ENCODE measurements around the gene PERCC1. TPM values are rescaled to one million over a fixed set of nuclear protein-coding genes. Genes with fewer than 3 reads are reported as not detected.

PERCC1 gene
- polyA plus RNA-seq, 2 donors: not detected

- no peaks in the 10 kb centered on the region for H3K4me1 ChIP-seq (ENCODE audit: control insufficient read depth in 2 of 2, insufficient read depth in 2 of 2, low read length in 1 of 2)
- WGBS, 2 donors: 90 to 91% methylated on average over 38 to 41 of the region's 41 CpGs
- no peak overlapping the region for H3K4me3 ChIP-seq (ENCODE audit: low read depth in 1 of 2, low read length in 2 of 2)
- no peak overlapping the region for H3K27ac ChIP-seq (ENCODE audit: low read depth in 2 of 2, low read length in 1 of 2)
- H3K9me3 ChIP-seq (ENCODE audit: control insufficient read depth in 2 of 2, insufficient read depth in 1 of 2, low read depth in 1 of 2, low read length in 1 of 2): no peaks in the 10 kb centered on the region
- H3K36me3 ChIP-seq (ENCODE audit: control insufficient read depth in 2 of 2, insufficient read depth in 2 of 2, low read length in 1 of 2): peaks cover 3 to 50% of the 10 kb centered on the region in 2 donors
- H3K27me3 ChIP-seq (ENCODE audit: control insufficient read depth in 1 of 2, insufficient read depth in 2 of 2, low read length in 2 of 2): no peaks in the 10 kb centered on the region
Observed at GRCh38 chr16:1446296-1447080, 15.6 kb downstream of the PERCC1 start.

DNA sequence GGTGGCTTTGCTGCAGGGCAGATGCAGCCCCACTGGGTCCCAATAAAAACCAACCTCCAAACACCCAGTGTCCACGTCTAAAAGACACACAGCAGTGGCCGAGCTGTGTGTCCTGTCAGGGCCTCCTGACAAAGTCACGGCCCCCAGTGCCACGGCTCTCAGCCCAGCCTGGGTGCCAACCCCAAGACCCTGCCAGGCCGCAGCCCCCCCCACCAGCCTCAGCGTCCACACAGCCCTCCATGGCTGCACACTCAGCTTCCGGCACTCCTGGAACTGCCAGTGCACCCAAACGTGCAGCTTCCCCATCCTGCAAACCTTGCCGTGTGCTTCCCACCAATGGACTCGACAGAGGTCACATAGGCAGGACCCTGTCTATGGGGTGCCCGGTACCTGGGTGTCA lies 17.1 kb downstream of the PERCC1 start:
- Histone ChIP-seq H3K27ac (ENCODE audit: low read depth in 2 of 2, low read length in 1 of 2) (no peak overlapping the region), H3K9me3 (ENCODE audit: control insufficient read depth in 2 of 2, insufficient read depth in 1 of 2, low read depth in 1 of 2, low read length in 1 of 2) (no peaks in the 10 kb centered on the region), H3K4me1 (ENCODE audit: control insufficient read depth in 2 of 2, insufficient read depth in 2 of 2, low read length in 1 of 2) (no peaks in the 10 kb centered on the region), H3K36me3 (ENCODE audit: control insufficient read depth in 2 of 2, insufficient read depth in 2 of 2, low read length in 1 of 2) (peaks cover 3 to 63% of the 10 kb centered on the region in 2 donors), H3K27me3 (ENCODE audit: control insufficient read depth in 1 of 2, insufficient read depth in 2 of 2, low read length in 2 of 2) (no peaks in the 10 kb centered on the region), H3K4me3 (ENCODE audit: low read depth in 1 of 2, low read length in 2 of 2) (no peak overlapping the region)
- WGBS, 2 donors: 93 to 97% methylated on average over 11 of the region's 11 CpGs

DNA sequence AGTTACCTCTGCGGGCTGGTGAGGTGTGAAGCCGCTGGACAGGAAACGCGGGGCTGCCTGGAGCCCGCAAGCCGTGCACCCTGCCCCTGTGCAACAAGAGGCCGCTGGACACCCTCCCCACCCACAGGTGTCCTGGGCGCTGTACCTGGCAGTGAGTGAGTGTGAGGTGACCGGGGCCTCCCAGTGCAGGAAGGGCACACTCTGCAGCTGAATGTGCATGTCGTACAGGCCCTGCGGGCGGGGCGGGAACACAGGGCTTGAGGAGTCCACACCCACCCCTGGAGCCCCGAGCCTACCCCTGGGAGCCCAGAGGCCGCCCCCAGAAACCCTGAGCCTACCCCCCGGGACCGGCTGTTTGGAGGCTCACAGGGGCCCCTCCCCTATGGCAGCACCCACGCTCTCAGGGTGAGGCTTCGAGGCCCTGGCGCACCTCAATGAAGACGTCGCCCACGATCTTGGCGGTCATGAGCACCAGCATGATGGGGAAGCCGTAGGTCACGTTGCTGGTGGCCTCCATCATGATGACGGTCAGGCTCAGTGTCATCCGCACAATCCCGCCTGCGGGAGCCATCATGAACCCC lies 17.7 kb downstream of the PERCC1 start:
- no peak overlapping the region for H3K27ac ChIP-seq (ENCODE audit: low read depth in 2 of 2, low read length in 1 of 2)
- peaks cover 6 to 66% of the 10 kb centered on the region in 2 donors for H3K36me3 ChIP-seq (ENCODE audit: control insufficient read depth in 2 of 2, insufficient read depth in 2 of 2, low read length in 1 of 2)
- H3K4me1 ChIP-seq (ENCODE audit: control insufficient read depth in 2 of 2, insufficient read depth in 2 of 2, low read length in 1 of 2): no peaks in the 10 kb centered on the region
- H3K4me3 ChIP-seq (ENCODE audit: low read depth in 1 of 2, low read length in 2 of 2): no peak overlapping the region
- H3K9me3 ChIP-seq (ENCODE audit: control insufficient read depth in 2 of 2, insufficient read depth in 1 of 2, low read depth in 1 of 2, low read length in 1 of 2): no peaks in the 10 kb centered on the region
- H3K27me3 ChIP-seq (ENCODE audit: control insufficient read depth in 1 of 2, insufficient read depth in 2 of 2, low read length in 2 of 2): no peaks in the 10 kb centered on the region
- WGBS, 2 donors: 90 to 91% methylated on average over 30 of the region's 30 CpGs

DNA sequence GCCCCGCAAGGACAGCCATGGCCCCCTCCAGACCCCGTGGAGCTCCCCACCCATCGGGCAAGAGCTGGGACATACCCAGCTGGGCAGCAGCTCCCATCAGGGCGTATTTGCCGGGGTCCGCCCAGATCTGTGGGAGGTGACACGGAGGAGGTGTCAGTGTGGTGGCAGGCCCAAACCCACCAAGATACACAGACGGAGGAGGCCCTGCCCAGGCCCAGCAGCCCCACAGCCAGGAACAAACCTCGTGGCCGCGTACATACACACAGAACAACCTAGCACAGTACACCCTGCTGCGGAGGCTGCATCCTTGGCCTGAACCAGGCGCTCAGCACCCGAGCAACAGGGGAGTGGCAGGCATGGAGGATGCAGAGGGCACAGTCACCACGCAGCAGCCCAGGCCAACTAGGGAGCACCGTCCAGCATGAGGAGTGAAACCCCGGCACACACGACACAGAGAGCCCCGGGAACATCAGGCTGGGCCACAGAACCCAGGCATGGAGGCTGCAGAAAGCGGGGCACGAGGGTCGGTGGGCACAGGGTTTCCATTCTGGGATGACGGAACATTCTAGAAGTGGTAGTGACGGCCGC lies 18.4 kb downstream of the PERCC1 start:
- WGBS, 2 donors: 94 to 96% methylated on average over 25 of the region's 25 CpGs
- Histone ChIP-seq H3K4me3 (ENCODE audit: low read depth in 1 of 2, low read length in 2 of 2) (no peak overlapping the region), H3K36me3 (ENCODE audit: control insufficient read depth in 2 of 2, insufficient read depth in 2 of 2, low read length in 1 of 2) (peaks cover 8 to 68% of the 10 kb centered on the region in 2 donors), H3K27ac (ENCODE audit: low read depth in 2 of 2, low read length in 1 of 2) (no peak overlapping the region), H3K4me1 (ENCODE audit: control insufficient read depth in 2 of 2, insufficient read depth in 2 of 2, low read length in 1 of 2) (no peaks in the 10 kb centered on the region), H3K27me3 (ENCODE audit: control insufficient read depth in 1 of 2, insufficient read depth in 2 of 2, low read length in 2 of 2) (no peaks in the 10 kb centered on the region), H3K9me3 (ENCODE audit: control insufficient read depth in 2 of 2, insufficient read depth in 1 of 2, low read depth in 1 of 2, low read length in 1 of 2) (no peaks in the 10 kb centered on the region)

DNA sequence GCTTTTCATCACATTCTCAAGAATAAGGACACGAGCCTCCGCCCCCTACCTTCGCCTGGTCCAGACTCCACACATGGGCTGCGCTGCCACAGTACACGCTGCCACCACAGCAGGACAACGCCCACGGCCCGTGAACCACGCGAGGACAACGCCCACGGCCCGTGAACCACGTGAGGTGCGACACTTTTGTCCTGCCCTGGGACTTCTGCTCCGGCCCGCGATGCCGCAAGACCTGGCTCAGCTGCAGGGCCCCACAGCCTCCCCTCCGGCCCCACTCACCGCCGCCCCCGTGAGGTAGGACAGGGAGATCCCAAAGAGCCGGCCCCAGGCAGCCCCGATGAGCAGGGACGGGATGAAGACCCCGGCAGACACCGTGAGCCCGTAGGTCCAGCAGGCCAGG lies 19.3 kb downstream of the PERCC1 start:
- 89 to 90% methylated on average over 29 of the region's 29 CpGs for WGBS, 2 donors
- peaks cover 8 to 77% of the 10 kb centered on the region in 2 donors for H3K36me3 ChIP-seq (ENCODE audit: control insufficient read depth in 2 of 2, insufficient read depth in 2 of 2, low read length in 1 of 2)
- H3K9me3 ChIP-seq (ENCODE audit: control insufficient read depth in 2 of 2, insufficient read depth in 1 of 2, low read depth in 1 of 2, low read length in 1 of 2): no peaks in the 10 kb centered on the region
- H3K4me3 ChIP-seq (ENCODE audit: low read depth in 1 of 2, low read length in 2 of 2): no peak overlapping the region
- no peaks in the 10 kb centered on the region for H3K27me3 ChIP-seq (ENCODE audit: control insufficient read depth in 1 of 2, insufficient read depth in 2 of 2, low read length in 2 of 2)
- no peaks in the 10 kb centered on the region for H3K4me1 ChIP-seq (ENCODE audit: control insufficient read depth in 2 of 2, insufficient read depth in 2 of 2, low read length in 1 of 2)
- no peak overlapping the region for H3K27ac ChIP-seq (ENCODE audit: low read depth in 2 of 2, low read length in 1 of 2)

- H3K27ac ChIP-seq (ENCODE audit: low read depth in 2 of 2, low read length in 1 of 2): no peak overlapping the region
- H3K36me3 ChIP-seq (ENCODE audit: control insufficient read depth in 2 of 2, insufficient read depth in 2 of 2, low read length in 1 of 2): peaks cover 8 to 82% of the 10 kb centered on the region in 2 donors
- 95 to 96% methylated on average over 21 of the region's 21 CpGs for WGBS, 2 donors
- no peak overlapping the region for H3K4me3 ChIP-seq (ENCODE audit: low read depth in 1 of 2, low read length in 2 of 2)
- H3K27me3 ChIP-seq (ENCODE audit: control insufficient read depth in 1 of 2, insufficient read depth in 2 of 2, low read length in 2 of 2): no peaks in the 10 kb centered on the region
- H3K9me3 ChIP-seq (ENCODE audit: control insufficient read depth in 2 of 2, insufficient read depth in 1 of 2, low read depth in 1 of 2, low read length in 1 of 2): no peaks in the 10 kb centered on the region
- H3K4me1 ChIP-seq (ENCODE audit: control insufficient read depth in 2 of 2, insufficient read depth in 2 of 2, low read length in 1 of 2): no peaks in the 10 kb centered on the region
Observed at GRCh38 chr16:1450841-1451240, 20.0 kb downstream of the PERCC1 start.

DNA sequence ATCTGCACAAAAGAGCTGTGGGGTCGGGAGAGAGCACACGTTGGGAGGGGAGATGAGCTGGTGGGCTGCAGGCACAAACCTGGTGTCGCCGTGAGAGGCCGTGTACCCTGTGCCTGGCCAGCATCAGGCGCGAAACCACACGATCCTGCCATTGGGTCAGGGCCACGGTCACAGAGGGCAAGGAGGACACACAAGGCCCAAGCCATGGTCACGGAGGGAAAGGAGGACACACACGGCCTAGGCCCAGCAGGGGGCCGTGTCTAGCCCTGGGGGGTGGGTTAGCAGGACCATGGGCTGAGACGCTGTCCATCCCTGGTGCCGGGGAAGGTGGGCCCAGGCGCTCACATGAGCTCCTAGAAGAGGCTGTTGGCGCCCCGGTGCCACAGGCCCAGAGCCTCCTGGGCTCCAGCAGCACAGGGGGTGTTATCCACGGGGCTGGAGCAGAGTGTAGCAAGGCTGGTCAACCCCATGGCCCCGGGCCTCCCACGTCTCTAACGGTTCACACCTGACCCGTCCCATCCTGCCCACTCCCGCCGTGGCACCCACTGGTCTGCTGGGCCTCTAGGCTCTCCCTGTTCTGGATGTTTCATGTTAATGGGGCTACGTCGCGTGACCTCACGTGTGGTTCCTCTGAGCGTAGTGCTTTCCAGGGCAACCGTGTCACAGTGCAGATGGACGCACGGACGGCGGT lies 21.0 kb downstream of the PERCC1 start:
- WGBS, 2 donors: 94 to 96% methylated on average over 33 to 34 of the region's 34 CpGs
- Histone ChIP-seq H3K36me3 (ENCODE audit: control insufficient read depth in 2 of 2, insufficient read depth in 2 of 2, low read length in 1 of 2) (peaks cover 8 to 78% of the 10 kb centered on the region in 2 donors), H3K9me3 (ENCODE audit: control insufficient read depth in 2 of 2, insufficient read depth in 1 of 2, low read depth in 1 of 2, low read length in 1 of 2) (no peaks in the 10 kb centered on the region), H3K4me3 (ENCODE audit: low read depth in 1 of 2, low read length in 2 of 2) (no peak overlapping the region), H3K27ac (ENCODE audit: low read depth in 2 of 2, low read length in 1 of 2) (no peak overlapping the region), H3K27me3 (ENCODE audit: control insufficient read depth in 1 of 2, insufficient read depth in 2 of 2, low read length in 2 of 2) (no peaks in the 10 kb centered on the region), H3K4me1 (ENCODE audit: control insufficient read depth in 2 of 2, insufficient read depth in 2 of 2, low read length in 1 of 2) (no peaks in the 10 kb centered on the region)

DNA sequence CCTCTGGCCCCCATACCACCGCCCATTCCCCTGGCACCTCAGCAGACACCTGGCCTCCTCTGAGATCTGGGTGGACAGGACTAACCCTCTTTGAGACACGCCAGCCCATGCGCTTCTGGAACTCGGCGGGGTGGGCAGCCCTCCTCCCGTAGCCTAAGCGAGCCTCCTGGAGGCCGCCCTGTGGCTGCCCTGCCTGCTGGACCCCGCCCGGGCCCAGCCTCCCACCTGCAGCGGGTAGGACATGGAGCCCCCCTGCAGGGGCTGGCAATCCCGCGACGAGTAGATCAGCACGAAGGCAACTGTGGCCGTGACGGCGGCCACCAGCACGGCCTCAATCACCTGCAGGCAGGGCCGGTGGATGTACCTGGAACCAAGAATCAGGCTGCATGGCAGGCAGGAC lies 21.7 kb downstream of the PERCC1 start:
- Histone ChIP-seq H3K36me3 (ENCODE audit: control insufficient read depth in 2 of 2, insufficient read depth in 2 of 2, low read length in 1 of 2) (peaks cover 6 to 78% of the 10 kb centered on the region in 2 donors), H3K4me1 (ENCODE audit: control insufficient read depth in 2 of 2, insufficient read depth in 2 of 2, low read length in 1 of 2) (no peaks in the 10 kb centered on the region), H3K27me3 (ENCODE audit: control insufficient read depth in 1 of 2, insufficient read depth in 2 of 2, low read length in 2 of 2) (no peaks in the 10 kb centered on the region), H3K27ac (ENCODE audit: low read depth in 2 of 2, low read length in 1 of 2) (no peak overlapping the region), H3K4me3 (ENCODE audit: low read depth in 1 of 2, low read length in 2 of 2) (no peak overlapping the region), H3K9me3 (ENCODE audit: control insufficient read depth in 2 of 2, insufficient read depth in 1 of 2, low read depth in 1 of 2, low read length in 1 of 2) (no peaks in the 10 kb centered on the region)
- WGBS, 2 donors: 93 to 94% methylated on average over 20 of the region's 20 CpGs

- no peak overlapping the region for H3K4me3 ChIP-seq (ENCODE audit: low read depth in 1 of 2, low read length in 2 of 2)
- H3K27ac ChIP-seq (ENCODE audit: low read depth in 2 of 2, low read length in 1 of 2): no peak overlapping the region
- WGBS, 2 donors: 93 to 94% methylated on average over 19 of the region's 19 CpGs
- H3K9me3 ChIP-seq (ENCODE audit: control insufficient read depth in 2 of 2, insufficient read depth in 1 of 2, low read depth in 1 of 2, low read length in 1 of 2): no peaks in the 10 kb centered on the region
- no peaks in the 10 kb centered on the region for H3K27me3 ChIP-seq (ENCODE audit: control insufficient read depth in 1 of 2, insufficient read depth in 2 of 2, low read length in 2 of 2)
- peaks cover 5 to 74% of the 10 kb centered on the region in 2 donors for H3K36me3 ChIP-seq (ENCODE audit: control insufficient read depth in 2 of 2, insufficient read depth in 2 of 2, low read length in 1 of 2)
- H3K4me1 ChIP-seq (ENCODE audit: control insufficient read depth in 2 of 2, insufficient read depth in 2 of 2, low read length in 1 of 2): no peaks in the 10 kb centered on the region
Observed at GRCh38 chr16:1453316-1453715, 22.4 kb downstream of the PERCC1 start.

Measured in esophagus (tissue), 2 donors.